Right lung (tissue), 5 donors: ENCODE measurements around the gene DNAJC6. TPM values are rescaled to one million over a fixed set of nuclear protein-coding genes. Genes with fewer than 3 reads are reported as not detected.
"Not testable (repeated sequence)": the region's sequence is repeated elsewhere in the genome, so short reads cannot be mapped to it uniquely, and the experiment has no call there.

Experiments
- DNase-seq, 2 donors: peaks; one replicate each; pipeline ENCODE4 v3.0.0-alpha.2; 2013
- polyA plus RNA-seq, 5 donors: library from polyadenylated mRNA; unstranded; fragments of 120-200 nt; gene quantifications; one replicate each; pipeline versions ENCODE4 v1.2.1 to v1.2.3, GENCODE V29; 2013; ENCODE audit warnings: inconsistent platforms in 1 of 5, low replicate concordance in 1 of 5; ENCODE audit not compliant: insufficient read length in 5 of 5, insufficient read depth in 1 of 5

DNAJC6 gene
- polyA plus RNA-seq, 5 donors = 1.6 to 4.1 (median 2.4) TPM

- DNase-seq = no peak
These were observed 120.5 kb downstream of the DNAJC6 start for GRCh38 chr1:65429806-65430205.

- peak; percentile 24 to 31 for DNase-seq
These were observed 121.9 kb downstream of the DNAJC6 start for GRCh38 chr1:65431111-65431705.

GRCh38 chr1:65432918-65433317 lies 123.6 kb downstream of the DNAJC6 start:
- DNase-seq = no peak

- no peak for DNase-seq
These were observed 124.9 kb downstream of the DNAJC6 start for GRCh38 chr1:65434255-65434654.

- DNase-seq = no peak
These were observed 125.4 kb downstream of the DNAJC6 start for GRCh38 chr1:65434760-65435159.

- peak in 1 of 2 donors; percentile 16 for DNase-seq
These were observed 126.6 kb downstream of the DNAJC6 start for GRCh38 chr1:65435987-65436386.

- DNase-seq = no peak
These were observed 128.3 kb downstream of the DNAJC6 start for GRCh38 chr1:65437616-65438015.

GRCh38 chr1:65440322-65440900 lies 131.1 kb downstream of the DNAJC6 start:
- no peak for DNase-seq

- DNase-seq = no peak
These were observed 131.6 kb downstream of the DNAJC6 start for GRCh38 chr1:65440915-65441314.

- DNase-seq = no peak
These were observed 132.1 kb downstream of the DNAJC6 start for GRCh38 chr1:65441464-65441863.

GRCh38 chr1:65442442-65442841 lies 133.1 kb downstream of the DNAJC6 start:
- DNase-seq = no peak

- DNase-seq = no peak
These were observed 134.3 kb downstream of the DNAJC6 start for GRCh38 chr1:65443647-65444046.

- no peak for DNase-seq
These were observed 134.8 kb downstream of the DNAJC6 start for GRCh38 chr1:65444128-65444640.

- DNase-seq = no peak
These were observed 136.5 kb downstream of the DNAJC6 start for GRCh38 chr1:65445837-65446236.

GRCh38 chr1:65449214-65449823 lies 140.0 kb downstream of the DNAJC6 start:
- DNase-seq = no peak

GRCh38 chr1:65455678-65456077 lies 146.3 kb downstream of the DNAJC6 start:
- not testable (repeated sequence) for DNase-seq

GRCh38 chr1:65456481-65456880 lies 147.1 kb downstream of the DNAJC6 start:
- DNase-seq = no peak

- DNase-seq = no peak
These were observed 148.5 kb downstream of the DNAJC6 start for GRCh38 chr1:65457868-65458267.

GRCh38 chr1:65458730-65459396 lies 149.5 kb downstream of the DNAJC6 start:
- no peak for DNase-seq

- no peak for DNase-seq
These were observed 150.0 kb downstream of the DNAJC6 start for GRCh38 chr1:65459397-65459768.
